DMS 273 (cell line): ENCODE results near the gene AQP2.
"Not testable (repeated sequence)": the region's sequence is repeated elsewhere in the genome, so short reads cannot be mapped to it uniquely, and the experiment has no call there.

Source experiments
- DNase-seq: peaks from one replicate; lab custom pipeline; 2025; ENCODE audit not compliant: unreplicated experiment; lab: John Stamatoyannopoulos, UW

AQP2 gene

GRCh38 chr12:49984476-49985359 is 34.2 kb downstream of the AQP2 start:
- DNase-seq = peak; percentile 61

GRCh38 chr12:49985981-49986380 is 35.4 kb downstream of the AQP2 start:
- no peak for DNase-seq

- not testable (repeated sequence) for DNase-seq
Measured at GRCh38 chr12:49986476-49986875, 35.9 kb downstream of the AQP2 start.

- DNase-seq = peak; percentile 71
Measured at GRCh38 chr12:49987625-49988303, 37.2 kb downstream of the AQP2 start.

DNA sequence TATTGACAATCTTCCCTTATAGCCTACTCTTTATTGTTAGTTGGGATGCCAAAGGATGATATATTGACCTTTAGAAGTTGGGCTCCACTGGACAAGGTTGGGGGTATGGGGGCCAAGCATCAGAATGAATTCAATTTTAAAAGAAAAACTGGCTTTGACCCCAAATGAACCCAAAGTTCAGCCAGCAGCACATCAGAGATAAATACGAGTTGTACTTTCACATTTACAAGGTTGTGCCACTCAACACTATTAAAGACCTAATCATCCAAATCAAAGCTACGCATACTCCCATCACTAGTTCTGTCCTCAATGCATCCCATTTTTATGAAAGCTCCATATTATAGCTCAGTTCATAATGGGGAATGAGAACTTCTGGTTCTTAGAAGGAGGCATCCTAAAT is 38.9 kb downstream of the AQP2 start:
- DNase-seq = not testable (repeated sequence)

- DNase-seq = no peak
Measured at GRCh38 chr12:49990273-49990672, 39.7 kb downstream of the AQP2 start.

GRCh38 chr12:49998453-49998852 is 47.9 kb downstream of the AQP2 start:
- no peak for DNase-seq

DNA sequence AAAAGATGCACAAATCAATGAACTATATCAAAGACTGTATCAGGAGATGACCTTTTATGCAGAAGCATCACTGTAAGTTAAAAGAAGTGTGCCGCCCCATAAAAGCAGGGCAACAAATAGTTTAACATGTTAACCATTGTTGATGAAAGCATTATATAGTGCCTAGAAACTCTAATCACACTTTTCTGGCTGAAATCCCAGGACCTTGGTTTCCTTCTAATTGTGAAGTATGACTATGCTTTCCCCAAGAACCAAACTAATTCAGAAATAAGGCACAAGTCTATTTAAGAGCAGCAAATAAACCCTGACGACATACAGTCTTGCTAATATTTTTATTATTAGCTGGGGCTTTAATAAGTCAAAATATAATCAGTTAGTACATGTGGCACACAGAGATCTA is 53.1 kb downstream of the AQP2 start:
- DNase-seq = no peak

GRCh38 chr12:50004696-50005095 is 54.2 kb downstream of the AQP2 start:
- DNase-seq = no peak

GRCh38 chr12:50005175-50005574 is 54.6 kb downstream of the AQP2 start:
- DNase-seq = no peak

- no peak for DNase-seq
Measured at GRCh38 chr12:50006280-50006679, 55.7 kb downstream of the AQP2 start.

- peak; percentile 78 for DNase-seq
Measured at GRCh38 chr12:50006754-50007442, 56.4 kb downstream of the AQP2 start.
